GM23338 (cell line): Measurements from ENCODE around the gene ZNF415. TPM values are rescaled to one million over a fixed set of nuclear protein-coding genes. Genes with fewer than 3 reads are reported as not detected.

Experiments used
- ATAC-seq: fragments of 200-7000 bp; cut with Tn5 transposase; 3 replicates; pipeline ENCODE4 v1.9.1; 2020
- DNase-seq: peaks from one replicate; pipeline ENCODE4 v3.0.0-alpha.2; 2015; ENCODE audit warnings: low spot score
- H2AFZ ChIP-seq: fragments of 200-600 bp; sonication (generic); 2 replicates; pipeline ENCODE4 v1.8.0; 2016; ENCODE audit warnings: antibody characterized with exemption, mild to moderate bottlenecking, moderate library complexity
- H3F3A ChIP-seq: fragments of 200-600 bp; sonication (generic); replicated peaks from 2 replicates; pipeline ENCODE4 v1.8.0; 2017; ENCODE audit warnings: antibody characterized with exemption, mixed run types, low read depth
- H3K27ac ChIP-seq: fragments of 200-600 bp; sonication (generic); 2 replicates; pipeline ENCODE4 v1.6.1; 2016; ENCODE audit warnings: low read depth
- H3K27me3 ChIP-seq: fragments of 200-600 bp; sonication (generic); 2 replicates; pipeline ENCODE4 v1.8.0; 2016; ENCODE audit warnings: mild to moderate bottlenecking, mixed run types, moderate library complexity; ENCODE audit not compliant: insufficient read depth
- H3K36me3 ChIP-seq: fragments of 200-600 bp; sonication (generic); 2 replicates; pipeline ENCODE4 v1.8.0; 2016; ENCODE audit warnings: mild to moderate bottlenecking; ENCODE audit not compliant: insufficient read depth
- H3K4me1 ChIP-seq: fragments of 200-600 bp; sonication (generic); 2 replicates; pipeline ENCODE4 v1.8.0; 2016; ENCODE audit warnings: mild to moderate bottlenecking, moderate library complexity; ENCODE audit not compliant: insufficient read depth
- H3K4me2 ChIP-seq: fragments of 200-600 bp; sonication (generic); 2 replicates; pipeline ENCODE4 v1.7.1; 2017; ENCODE audit warnings: mixed run types
- H3K4me3 ChIP-seq: fragments of 200-600 bp; sonication (generic); 2 replicates; pipeline ENCODE4 v1.6.1; 2016; ENCODE audit warnings: mixed run types
- H3K79me2 ChIP-seq: fragments of 200-600 bp; sonication (generic); replicated peaks from 2 replicates; pipeline ENCODE4 v1.8.0; 2017; ENCODE audit warnings: mild to moderate bottlenecking; ENCODE audit not compliant: insufficient read depth
- H3K9me2 ChIP-seq: fragments of 200-600 bp; sonication (generic); 2 replicates; pipeline ENCODE4 v1.8.0; 2017; ENCODE audit not compliant: insufficient read depth
- H4K20me1 ChIP-seq: fragments of 200-600 bp; sonication (generic); replicated peaks from 2 replicates; pipeline ENCODE4 v1.8.0; 2017; ENCODE audit warnings: mild to moderate bottlenecking; ENCODE audit not compliant: insufficient read depth
- H3K27ac Mint-ChIP-seq: 2 replicates; pipeline ENCODE4 v1.8.0; 2020; ENCODE audit warnings: inconsistent platforms, mild to moderate bottlenecking, moderate library complexity, mixed read lengths
- H3K27me3 Mint-ChIP-seq: 3 replicates; pipeline ENCODE4 v1.8.0; 2022; ENCODE audit warnings: low read depth, mild to moderate bottlenecking, moderate library complexity, mixed read lengths, inconsistent platforms; ENCODE audit not compliant: insufficient read depth, poor library complexity
- H3K36me3 Mint-ChIP-seq: 3 replicates; pipeline ENCODE4 v1.8.0; 2021; ENCODE audit warnings: low read depth, mild to moderate bottlenecking, inconsistent platforms, moderate library complexity, mixed read lengths
- H3K4me1 Mint-ChIP-seq: 3 replicates; pipeline ENCODE4 v1.8.0; 2020; ENCODE audit warnings: mild to moderate bottlenecking, inconsistent platforms, mixed read lengths
- H3K4me3 Mint-ChIP-seq: 3 replicates; pipeline ENCODE4 v1.8.0; 2021; ENCODE audit warnings: moderate library complexity, mild to moderate bottlenecking, inconsistent platforms, mixed read lengths
- H3K9me3 Mint-ChIP-seq: 3 replicates; pipeline ENCODE4 v1.8.0; 2020; ENCODE audit warnings: moderate library complexity, mild to moderate bottlenecking, inconsistent platforms, mixed read lengths
- CREB1 ChIP-seq: fragments of 250-450 bp; sonication (Bioruptor Pico); IDR thresholded peaks from 2 replicates; pipeline ENCODE4 v1.5.0; 2020; ENCODE audit warnings: low read depth, mild to moderate bottlenecking, moderate library complexity
- EZH2 ChIP-seq: fragments of 200-600 bp; sonication (generic); IDR thresholded peaks from one replicate; pipeline ENCODE4 v1.8.0; 2017; ENCODE audit warnings: antibody characterized with exemption, mild to moderate bottlenecking, low read depth; ENCODE audit not compliant: unreplicated experiment
- EZH2phosphoT487 ChIP-seq: fragments of 200-600 bp; sonication (generic); IDR thresholded peaks from one replicate; pipeline ENCODE4 v1.8.1; 2018; ENCODE audit warnings: antibody characterized with exemption; ENCODE audit not compliant: unreplicated experiment
- JUNB ChIP-seq: IDR thresholded peaks from one replicate; pipeline ENCODE4 v1.6.1; 2016; ENCODE audit warnings: antibody characterized with exemption; ENCODE audit not compliant: unreplicated experiment
- NANOG ChIP-seq: IDR thresholded peaks from 2 replicates; pipeline ENCODE4 v1.6.1; 2016; ENCODE audit warnings: antibody characterized with exemption, borderline replicate concordance
- POLR2AphosphoS5 ChIP-seq: IDR thresholded peaks from 2 replicates; pipeline ENCODE4 v1.6.1; 2016; ENCODE audit warnings: antibody characterized with exemption, low read depth
- STAT1 ChIP-seq: IDR thresholded peaks from one replicate; pipeline ENCODE4 v1.6.1; 2016; ENCODE audit warnings: antibody characterized with exemption; ENCODE audit not compliant: unreplicated experiment
- polyA plus RNA-seq: library from polyadenylated mRNA; unstranded; fragments of >200 nt; fragmentation: Nextera tagmentation; extraction: Ambion mirVana; gene quantifications from 2 replicates; pipeline ENCODE4 v1.2.1, GENCODE V29; 2016
- total RNA-seq: library from RNA; depleted of rRNA; stranded (reverse); fragments of >200 nt; shearing (Covaris generic); gene quantifications from 2 replicates; pipeline ENCODE4 v1.2.3, GENCODE V29; 2014
- TF ChIP-seq, protein P1 (sequence below): fragments of 250-450 bp; sonication (Bioruptor Pico); IDR thresholded peaks from 2 replicates; pipeline ENCODE4 v1.5.0; 2020; ENCODE audit warnings: mild to moderate bottlenecking, moderate library complexity
- TF ChIP-seq, protein P2 (sequence below), 2 experiments: fragments of 200-600 bp in 1 of 2; sonication (generic) in 1 of 2; conservative IDR thresholded peaks; 2 replicates each; pipeline versions ENCODE4 v1.5.1 to v1.6.1; 2016 to 2017; ENCODE audit warnings: antibody characterized with exemption in 2 of 2, low read depth in 2 of 2, mild to moderate bottlenecking in 2 of 2, moderate library complexity in 1 of 2
- TF ChIP-seq, protein P3 (sequence below): IDR thresholded peaks from 2 replicates; pipeline ENCODE4 v1.6.1; 2016; ENCODE audit warnings: antibody characterized with exemption

The ZNF415 gene
- total and polyA plus RNA-seq, 2 experiments from 2014 or later: 9.2 to 9.3 TPM

DNA sequence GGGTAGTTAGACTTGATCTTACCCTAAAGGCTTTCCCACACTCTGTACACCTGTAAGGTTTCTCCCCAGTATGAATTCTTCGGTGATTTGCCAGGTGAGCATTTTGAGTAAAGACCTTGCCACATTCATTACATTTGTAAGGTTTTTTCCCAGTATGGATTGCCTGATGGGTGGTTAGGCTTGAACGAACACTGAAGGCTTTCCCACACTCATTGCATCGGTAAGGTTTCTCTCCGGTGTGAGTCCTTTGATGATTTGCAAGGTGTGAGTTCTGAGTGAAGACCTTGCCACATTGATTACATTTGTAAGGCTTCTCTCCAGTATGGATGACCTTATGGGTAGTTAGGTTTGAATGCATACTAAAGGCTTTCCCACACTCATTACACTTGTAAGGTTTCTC is 64.5 kb downstream of the ZNF415 start (continued):
- TF ChIP-seq, protein P1, sequence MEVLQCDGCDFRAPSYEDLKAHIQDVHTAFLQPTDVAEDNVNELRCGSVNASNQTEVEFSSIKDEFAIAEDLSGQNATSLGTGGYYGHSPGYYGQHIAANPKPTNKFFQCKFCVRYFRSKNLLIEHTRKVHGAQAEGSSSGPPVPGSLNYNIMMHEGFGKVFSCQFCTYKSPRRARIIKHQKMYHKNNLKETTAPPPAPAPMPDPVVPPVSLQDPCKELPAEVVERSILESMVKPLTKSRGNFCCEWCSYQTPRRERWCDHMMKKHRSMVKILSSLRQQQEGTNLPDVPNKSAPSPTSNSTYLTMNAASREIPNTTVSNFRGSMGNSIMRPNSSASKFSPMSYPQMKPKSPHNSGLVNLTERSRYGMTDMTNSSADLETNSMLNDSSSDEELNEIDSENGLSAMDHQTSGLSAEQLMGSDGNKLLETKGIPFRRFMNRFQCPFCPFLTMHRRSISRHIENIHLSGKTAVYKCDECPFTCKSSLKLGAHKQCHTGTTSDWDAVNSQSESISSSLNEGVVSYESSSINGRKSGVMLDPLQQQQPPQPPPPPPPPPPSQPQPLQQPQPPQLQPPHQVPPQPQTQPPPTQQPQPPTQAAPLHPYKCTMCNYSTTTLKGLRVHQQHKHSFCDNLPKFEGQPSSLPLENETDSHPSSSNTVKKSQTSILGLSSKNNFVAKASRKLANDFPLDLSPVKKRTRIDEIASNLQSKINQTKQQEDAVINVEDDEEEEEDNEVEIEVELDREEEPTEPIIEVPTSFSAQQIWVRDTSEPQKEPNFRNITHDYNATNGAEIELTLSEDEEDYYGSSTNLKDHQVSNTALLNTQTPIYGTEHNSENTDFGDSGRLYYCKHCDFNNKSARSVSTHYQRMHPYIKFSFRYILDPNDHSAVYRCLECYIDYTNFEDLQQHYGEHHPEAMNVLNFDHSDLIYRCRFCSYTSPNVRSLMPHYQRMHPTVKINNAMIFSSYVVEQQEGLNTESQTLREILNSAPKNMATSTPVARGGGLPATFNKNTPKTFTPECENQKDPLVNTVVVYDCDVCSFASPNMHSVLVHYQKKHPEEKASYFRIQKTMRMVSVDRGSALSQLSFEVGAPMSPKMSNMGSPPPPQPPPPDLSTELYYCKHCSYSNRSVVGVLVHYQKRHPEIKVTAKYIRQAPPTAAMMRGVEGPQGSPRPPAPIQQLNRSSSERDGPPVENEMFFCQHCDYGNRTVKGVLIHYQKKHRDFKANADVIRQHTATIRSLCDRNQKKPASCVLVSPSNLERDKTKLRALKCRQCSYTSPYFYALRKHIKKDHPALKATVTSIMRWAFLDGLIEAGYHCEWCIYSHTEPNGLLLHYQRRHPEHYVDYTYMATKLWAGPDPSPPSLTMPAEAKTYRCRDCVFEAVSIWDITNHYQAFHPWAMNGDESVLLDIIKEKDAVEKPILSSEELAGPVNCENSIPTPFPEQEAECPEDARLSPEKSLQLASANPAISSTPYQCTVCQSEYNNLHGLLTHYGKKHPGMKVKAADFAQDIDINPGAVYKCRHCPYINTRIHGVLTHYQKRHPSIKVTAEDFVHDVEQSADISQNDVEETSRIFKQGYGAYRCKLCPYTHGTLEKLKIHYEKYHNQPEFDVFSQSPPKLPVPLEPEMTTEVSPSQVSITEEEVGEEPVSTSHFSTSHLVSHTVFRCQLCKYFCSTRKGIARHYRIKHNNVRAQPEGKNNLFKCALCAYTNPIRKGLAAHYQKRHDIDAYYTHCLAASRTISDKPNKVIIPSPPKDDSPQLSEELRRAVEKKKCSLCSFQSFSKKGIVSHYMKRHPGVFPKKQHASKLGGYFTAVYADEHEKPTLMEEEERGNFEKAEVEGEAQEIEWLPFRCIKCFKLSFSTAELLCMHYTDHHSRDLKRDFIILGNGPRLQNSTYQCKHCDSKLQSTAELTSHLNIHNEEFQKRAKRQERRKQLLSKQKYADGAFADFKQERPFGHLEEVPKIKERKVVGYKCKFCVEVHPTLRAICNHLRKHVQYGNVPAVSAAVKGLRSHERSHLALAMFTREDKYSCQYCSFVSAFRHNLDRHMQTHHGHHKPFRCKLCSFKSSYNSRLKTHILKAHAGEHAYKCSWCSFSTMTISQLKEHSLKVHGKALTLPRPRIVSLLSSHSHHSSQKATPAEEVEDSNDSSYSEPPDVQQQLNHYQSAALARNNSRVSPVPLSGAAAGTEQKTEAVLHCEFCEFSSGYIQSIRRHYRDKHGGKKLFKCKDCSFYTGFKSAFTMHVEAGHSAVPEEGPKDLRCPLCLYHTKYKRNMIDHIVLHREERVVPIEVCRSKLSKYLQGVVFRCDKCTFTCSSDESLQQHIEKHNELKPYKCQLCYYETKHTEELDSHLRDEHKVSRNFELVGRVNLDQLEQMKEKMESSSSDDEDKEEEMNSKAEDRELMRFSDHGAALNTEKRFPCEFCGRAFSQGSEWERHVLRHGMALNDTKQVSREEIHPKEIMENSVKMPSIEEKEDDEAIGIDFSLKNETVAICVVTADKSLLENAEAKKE: no peak
- TF ChIP-seq, protein P2, sequence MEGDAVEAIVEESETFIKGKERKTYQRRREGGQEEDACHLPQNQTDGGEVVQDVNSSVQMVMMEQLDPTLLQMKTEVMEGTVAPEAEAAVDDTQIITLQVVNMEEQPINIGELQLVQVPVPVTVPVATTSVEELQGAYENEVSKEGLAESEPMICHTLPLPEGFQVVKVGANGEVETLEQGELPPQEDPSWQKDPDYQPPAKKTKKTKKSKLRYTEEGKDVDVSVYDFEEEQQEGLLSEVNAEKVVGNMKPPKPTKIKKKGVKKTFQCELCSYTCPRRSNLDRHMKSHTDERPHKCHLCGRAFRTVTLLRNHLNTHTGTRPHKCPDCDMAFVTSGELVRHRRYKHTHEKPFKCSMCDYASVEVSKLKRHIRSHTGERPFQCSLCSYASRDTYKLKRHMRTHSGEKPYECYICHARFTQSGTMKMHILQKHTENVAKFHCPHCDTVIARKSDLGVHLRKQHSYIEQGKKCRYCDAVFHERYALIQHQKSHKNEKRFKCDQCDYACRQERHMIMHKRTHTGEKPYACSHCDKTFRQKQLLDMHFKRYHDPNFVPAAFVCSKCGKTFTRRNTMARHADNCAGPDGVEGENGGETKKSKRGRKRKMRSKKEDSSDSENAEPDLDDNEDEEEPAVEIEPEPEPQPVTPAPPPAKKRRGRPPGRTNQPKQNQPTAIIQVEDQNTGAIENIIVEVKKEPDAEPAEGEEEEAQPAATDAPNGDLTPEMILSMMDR (conservative IDR thresholded peaks at IDR 0.05; ENCODE audit: low read depth in 2 of 2): no peak

DNA sequence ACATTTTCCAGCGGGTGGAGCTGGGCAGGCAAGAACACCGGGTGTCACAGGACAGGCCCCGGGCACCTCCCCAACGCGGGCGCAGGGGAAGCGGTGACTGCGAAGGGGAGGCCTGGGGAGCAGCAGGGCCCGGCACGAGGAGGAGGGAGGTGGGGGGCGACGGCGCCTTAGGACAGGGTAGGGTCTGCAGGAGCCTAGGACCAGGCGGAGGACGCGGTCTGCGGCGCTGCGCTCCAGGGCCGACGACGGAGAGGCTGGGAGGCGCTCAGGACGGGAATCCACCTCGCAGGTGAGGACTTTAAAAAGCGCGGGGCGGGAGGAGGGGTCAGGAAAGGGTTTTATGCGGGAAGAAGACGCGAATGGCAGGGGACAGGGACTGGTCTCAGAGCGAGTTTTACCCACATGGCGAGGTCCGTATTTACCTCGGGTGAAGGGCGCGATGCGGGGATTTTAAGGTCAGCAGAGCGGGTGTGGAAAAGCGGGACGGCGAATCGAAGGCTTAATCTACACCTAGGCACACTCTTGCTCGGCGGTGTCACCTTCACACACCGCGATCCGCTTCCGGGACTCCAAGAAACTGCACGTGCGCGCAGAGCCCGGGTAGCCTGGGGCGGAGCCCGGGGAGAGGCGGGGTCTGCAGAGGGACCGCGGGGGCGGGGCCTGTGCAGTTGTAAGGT is 74.7 kb downstream of the ZNF415 start:
- DNase-seq (peak; percentile 97), ATAC-seq (peak; percentile 97)
- H3K4me1 Mint-ChIP-seq: no peaks in the 10 kb centered on the region
- TF ChIP-seq NANOG (no peak), JUNB (no peak), STAT1 (no peak), EZH2 (no peak), POLR2AphosphoS5 (peak; percentile 56; the same call in 1 of the 2 replicates), CREB1 (CRISPR knock-in tag) (no peak), EZH2phosphoT487 (no peak)
- TF ChIP-seq, protein P3, sequence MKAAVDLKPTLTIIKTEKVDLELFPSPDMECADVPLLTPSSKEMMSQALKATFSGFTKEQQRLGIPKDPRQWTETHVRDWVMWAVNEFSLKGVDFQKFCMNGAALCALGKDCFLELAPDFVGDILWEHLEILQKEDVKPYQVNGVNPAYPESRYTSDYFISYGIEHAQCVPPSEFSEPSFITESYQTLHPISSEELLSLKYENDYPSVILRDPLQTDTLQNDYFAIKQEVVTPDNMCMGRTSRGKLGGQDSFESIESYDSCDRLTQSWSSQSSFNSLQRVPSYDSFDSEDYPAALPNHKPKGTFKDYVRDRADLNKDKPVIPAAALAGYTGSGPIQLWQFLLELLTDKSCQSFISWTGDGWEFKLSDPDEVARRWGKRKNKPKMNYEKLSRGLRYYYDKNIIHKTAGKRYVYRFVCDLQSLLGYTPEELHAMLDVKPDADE: no peak
- H3K27ac Mint-ChIP-seq: peak overlapping the region; percentile 77; the same call in 1 of the 2 replicates
- H3K36me3 Mint-ChIP-seq: peaks cover 25% of the 10 kb centered on the region
- peaks cover 5% of the 10 kb centered on the region; the same call in 1 of the 2 replicates for H3K4me1 ChIP-seq
- H3K79me2 ChIP-seq: no peaks in the 10 kb centered on the region
- H3K4me2 ChIP-seq: peak overlapping the region; percentile 71
- peaks cover 17% of the 10 kb centered on the region for H3K27me3 ChIP-seq
- peaks cover 7% of the 10 kb centered on the region; the same call in 1 of the 2 replicates for H3K9me2 ChIP-seq
- H2AFZ ChIP-seq: peak overlapping the region; percentile 96
- peaks cover 32% of the 10 kb centered on the region for H3K27me3 Mint-ChIP-seq
- H3K4me3 Mint-ChIP-seq: peak overlapping the region; percentile 87
- peaks cover 55% of the 10 kb centered on the region for H3K9me3 Mint-ChIP-seq
- no peaks in the 10 kb centered on the region for H3F3A ChIP-seq
- no peaks in the 10 kb centered on the region for H4K20me1 ChIP-seq
- peak overlapping the region; percentile 51 for H3K4me3 ChIP-seq
- no peaks in the 10 kb centered on the region for H3K36me3 ChIP-seq
- H3K27ac ChIP-seq: no peak overlapping the region
